ENCODE measurements around the gene ZNF260.
A peak's percentile ranks its signal among the peaks of the same experiment; 100 is the strongest.
"Not testable (repeated sequence)": the region's sequence is repeated elsewhere in the genome, so short reads cannot be mapped to it uniquely, and the experiment has no call there.

The ZNF260 gene

GRCh38 chr19:36528194-36528920 lies at the start of gene ZNF260:
ZNF260 (minus strand) TSS chr19:36528271; CDS start chr19:36515238, 13,033 bp downstream.
- DNase-seq: peak; percentile 92

- no peak for DNase-seq
Observed at GRCh38 chr19:36577271-36577996, 49.4 kb upstream of the ZNF260 start.

- DNase-seq: no peak
Observed at GRCh38 chr19:36574741-36575140, 46.7 kb upstream of the ZNF260 start.

- no peak for DNase-seq
Observed at GRCh38 chr19:36573895-36574720, 46.0 kb upstream of the ZNF260 start.

GRCh38 chr19:36573020-36573894 lies 45.2 kb upstream of the ZNF260 start, which contains the start of gene ZNF529:
ZNF529 (minus strand) TSS chr19:36573292; CDS start chr19:36572346, 946 bp downstream.
- DNase-seq: peak; percentile 81

- DNase-seq: no peak
Observed at GRCh38 chr19:36572593-36573019, 44.5 kb upstream of the ZNF260 start.

GRCh38 chr19:36564391-36564790 lies 36.3 kb upstream of the ZNF260 start:
- DNase-seq: no peak

- no peak for DNase-seq
Observed at GRCh38 chr19:36547001-36547732, 19.1 kb upstream of the ZNF260 start.

GRCh38 chr19:36528921-36529518 lies 949 bp upstream of the ZNF260 start:
- DNase-seq: no peak

GRCh38 chr19:36527873-36528193 lies 238 bp downstream of the ZNF260 start:
- DNase-seq: no peak

- no peak for DNase-seq
Observed at GRCh38 chr19:36527341-36527740, 730 bp downstream of the ZNF260 start.

GRCh38 chr19:36526581-36526980 lies 1.5 kb downstream of the ZNF260 start:
- DNase-seq: no peak

- no peak for DNase-seq
Observed at GRCh38 chr19:36524617-36525016, 3.5 kb downstream of the ZNF260 start.

GRCh38 chr19:36514012-36514612 lies 14.0 kb downstream of the ZNF260 start:
- DNase-seq: no peak

- no peak for DNase-seq
Observed at GRCh38 chr19:36508325-36508724, 19.7 kb downstream of the ZNF260 start.

- DNase-seq: no peak
Observed at GRCh38 chr19:36501973-36502372, 26.1 kb downstream of the ZNF260 start.

GRCh38 chr19:36497001-36497400 lies 31.1 kb downstream of the ZNF260 start:
- no peak for DNase-seq

- not testable (repeated sequence) for DNase-seq
Observed at GRCh38 chr19:36492689-36493453, 35.2 kb downstream of the ZNF260 start.

- not testable (repeated sequence) for DNase-seq
Observed at GRCh38 chr19:36490846-36491245, 37.2 kb downstream of the ZNF260 start.

GRCh38 chr19:36489920-36490415 lies 38.1 kb downstream of the ZNF260 start:
- peak; percentile 84 for DNase-seq
